Activated CD4-positive, alpha-beta memory T cell treated with anti-CD3 and anti-CD28 coated beads, Interleukin-2, amount 10 ng/mL, durations not matched to agents 7 days and 5 days (primary cell): ENCODE measurements around the gene CDKL2. TPM values are rescaled to one million over a fixed set of nuclear protein-coding genes. Genes with fewer than 3 reads are reported as not detected.
"Not testable (repeated sequence)": the region's sequence is repeated elsewhere in the genome, so short reads cannot be mapped to it uniquely, and the experiment has no call there.

ENCODE experiments used
- CTCF ChIA-PET: fragments of 350-600 bp; sonication (Branson Sonifier 250); formaldehyde crosslinking; loops from one replicate; lab custom pipeline; 2021; ENCODE audit warnings: antibody characterized with exemption, inconsistent platforms; lab: Charles Lee
- POLR2A ChIA-PET: fragments of 350-600 bp; sonication (Branson Sonifier 250); formaldehyde crosslinking; loops from one replicate; lab custom pipeline; 2021; ENCODE audit warnings: antibody characterized with exemption; lab: Charles Lee
- DNase-seq: peaks from one replicate; pipeline ENCODE4 v3.0.0-alpha.2; 2020
- H3K27ac Mint-ChIP-seq: one replicate; pipeline ENCODE4 v1.8.0; 2021; ENCODE audit warnings: mild to moderate bottlenecking, mixed read lengths
- H3K27me3 Mint-ChIP-seq: one replicate; pipeline ENCODE4 v1.8.0; 2021; ENCODE audit warnings: mixed read lengths
- H3K36me3 Mint-ChIP-seq: one replicate; pipeline ENCODE4 v1.8.0; 2021; ENCODE audit warnings: low read depth, mixed read lengths
- H3K4me1 Mint-ChIP-seq: one replicate; pipeline ENCODE4 v1.8.0; 2021; ENCODE audit warnings: mixed read lengths
- H3K4me3 Mint-ChIP-seq: one replicate; pipeline ENCODE4 v1.8.0; 2021; ENCODE audit warnings: mild to moderate bottlenecking, mixed read lengths
- H3K9me3 Mint-ChIP-seq: one replicate; pipeline ENCODE4 v1.8.0; 2021; ENCODE audit warnings: mixed read lengths
- total RNA-seq, 2 experiments: library from RNA; stranded (reverse); gene quantifications; one replicate each; pipeline ENCODE4 v1.2.3, GENCODE V29; 2021

The CDKL2 gene
- total RNA-seq, 2 experiments from 2014 or later: 1.3 to 1.4 TPM

DNA sequence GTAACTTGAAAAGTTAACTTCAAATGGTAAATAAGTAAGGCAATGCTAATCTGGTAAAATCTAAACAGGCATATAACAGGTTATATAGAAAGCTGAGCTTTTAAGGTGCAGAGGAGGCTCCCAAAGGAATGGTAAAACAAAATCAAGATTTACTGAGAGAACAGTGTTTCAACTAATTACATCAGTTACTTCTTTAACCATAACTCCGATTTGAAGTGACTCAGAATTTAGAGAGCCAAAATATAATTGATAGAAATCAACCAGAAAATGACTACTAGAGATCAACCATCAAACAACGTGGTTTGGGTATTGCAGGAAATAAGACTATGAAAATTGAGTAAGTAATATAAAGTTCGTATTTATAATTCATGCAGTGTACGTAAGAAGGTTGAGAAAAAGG is 36.0 kb upstream of the CDKL2 start:
- Mint-ChIP-seq H3K4me3 (peak overlapping the region; percentile 25), H3K27ac (peak overlapping the region; percentile 36), H3K9me3 (no peaks in the 10 kb centered on the region), H3K36me3 (peaks cover 65% of the 10 kb centered on the region), H3K27me3 (no peaks in the 10 kb centered on the region), H3K4me1 (peaks cover 75% of the 10 kb centered on the region)
- ChIA-PET CTCF (interaction anchor here (2.0 kb wide), 1 partner anchor 10 kb away, joined by 5 read pairs; no protein-coding TSS in a partner anchor), POLR2A (interaction anchor here (2.1 to 9.3 kb wide), 3 partner anchors 9 to 59 kb away, joined by 15 to 278 read pairs (median 147); partner anchors contain the start of gene USO1)
- DNase-seq: no peak

- DNase-seq, H3K9me3 Mint-ChIP-seq, H3K27ac Mint-ChIP-seq, H3K27me3 Mint-ChIP-seq, H3K4me3 Mint-ChIP-seq: not testable (repeated sequence)
- H3K4me1 Mint-ChIP-seq: peaks cover 75% of the 10 kb centered on the region
- H3K36me3 Mint-ChIP-seq: peaks cover 67% of the 10 kb centered on the region
- CTCF ChIA-PET: interaction anchor here (1.0 to 2.0 kb wide), 2 partner anchors 8 to 11 kb away, joined by 5 to 6 read pairs; no protein-coding TSS in a partner anchor
- POLR2A ChIA-PET: interaction anchor here (1.1 to 2.2 kb wide), 5 partner anchors 9 to 152 kb away, joined by 3 to 15 read pairs (median 4); partner anchors contain the start of gene USO1
These were observed 34.3 kb upstream of the CDKL2 start for GRCh38 chr4:75664604-75665003.

DNA sequence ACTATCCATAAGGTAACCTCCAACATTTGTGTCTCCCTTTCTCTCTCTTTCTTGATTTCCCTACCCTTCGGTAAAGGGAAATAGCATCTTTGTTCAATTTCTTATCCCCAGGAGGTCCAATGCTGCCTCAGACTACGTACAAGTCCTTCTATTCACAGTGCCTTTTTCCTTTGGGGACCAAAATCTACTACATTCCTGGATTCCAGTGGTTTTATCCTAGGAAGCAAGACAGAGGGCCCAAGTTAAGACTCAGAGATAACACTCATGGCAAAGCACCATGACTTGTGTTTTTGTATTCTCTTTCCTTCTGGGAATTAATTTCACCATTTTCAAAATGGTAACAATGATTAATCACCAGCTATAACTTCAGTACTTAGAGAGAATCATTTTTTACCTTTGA is 32.3 kb upstream of the CDKL2 start:
- Mint-ChIP-seq H3K36me3 (peaks cover 67% of the 10 kb centered on the region), H3K9me3 (no peaks in the 10 kb centered on the region), H3K27ac (no peak overlapping the region), H3K27me3 (no peaks in the 10 kb centered on the region), H3K4me3 (no peak overlapping the region), H3K4me1 (peaks cover 74% of the 10 kb centered on the region)
- no peak for DNase-seq
- ChIA-PET POLR2A (interaction anchor here (0.9 kb wide), 1 partner anchor 10 kb away, joined by 5 read pairs; the partner anchor contains the start of gene G3BP2), CTCF (no interaction called here)

- H3K27ac Mint-ChIP-seq: no peak overlapping the region
- DNase-seq: no peak
- no peaks in the 10 kb centered on the region for H3K27me3 Mint-ChIP-seq
- CTCF ChIA-PET: interaction anchor here (0.9 to 2.2 kb wide), 2 partner anchors 64 to 188 kb away, joined by 3 to 12 read pairs; partner anchors contain the start of gene USO1
- H3K4me1 Mint-ChIP-seq: peaks cover 75% of the 10 kb centered on the region
- H3K9me3 Mint-ChIP-seq: no peaks in the 10 kb centered on the region
- H3K36me3 Mint-ChIP-seq: peaks cover 69% of the 10 kb centered on the region
- POLR2A ChIA-PET: interaction anchor here (1.1 to 10.4 kb wide), 2 partner anchors 11 to 21 kb away, joined by 3 to 278 read pairs; partner anchors contain the start of gene G3BP2
- no peak overlapping the region for H3K4me3 Mint-ChIP-seq
These were observed 30.2 kb upstream of the CDKL2 start for GRCh38 chr4:75660491-75660890.

DNA sequence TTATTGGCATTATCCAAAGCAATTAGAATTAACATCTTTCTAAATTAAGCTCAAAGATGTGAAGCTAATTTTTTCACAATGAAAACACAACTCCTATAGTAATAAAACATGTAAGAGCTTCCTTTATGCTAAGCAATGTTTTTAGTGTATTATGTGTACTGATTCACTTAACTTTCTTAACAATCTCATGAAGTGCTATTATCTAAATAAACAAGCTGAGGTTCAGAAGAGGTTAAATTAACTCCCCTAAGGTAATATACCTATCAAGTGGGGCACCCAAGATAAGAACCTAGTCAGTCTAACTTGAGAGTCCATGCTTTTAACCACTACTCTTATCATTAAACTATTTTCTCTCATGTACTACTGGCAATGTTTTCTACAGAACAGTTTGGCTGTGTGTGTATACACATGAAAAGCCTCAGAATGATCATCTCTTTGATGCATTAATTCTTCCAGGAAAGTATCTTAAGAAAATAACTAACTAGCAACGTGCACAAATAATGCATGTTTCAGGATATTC is 29.2 kb upstream of the CDKL2 start:
- H3K27me3 Mint-ChIP-seq: no peaks in the 10 kb centered on the region
- H3K4me1 Mint-ChIP-seq: peaks cover 77% of the 10 kb centered on the region
- POLR2A ChIA-PET: interaction anchor here (1.1 to 10.4 kb wide), 4 partner anchors 12 to 145 kb away, joined by 3 to 278 read pairs (median 6); partner anchors contain the start of genes G3BP2 and USO1
- DNase-seq: no peak
- H3K27ac Mint-ChIP-seq: peak overlapping the region; percentile 34
- H3K36me3 Mint-ChIP-seq: peaks cover 73% of the 10 kb centered on the region
- CTCF ChIA-PET: interaction anchor here (0.9 to 2.2 kb wide), 3 partner anchors 14 to 188 kb away, joined by 3 to 12 read pairs (median 3); partner anchors contain the start of genes G3BP2 and USO1
- no peaks in the 10 kb centered on the region for H3K9me3 Mint-ChIP-seq
- H3K4me3 Mint-ChIP-seq: no peak overlapping the region

GRCh38 chr4:75658876-75659275 is 28.5 kb upstream of the CDKL2 start:
- DNase-seq: no peak
- Mint-ChIP-seq H3K27ac (peak overlapping the region; percentile 38), H3K9me3 (no peaks in the 10 kb centered on the region), H3K4me1 (peaks cover 83% of the 10 kb centered on the region), H3K27me3 (no peaks in the 10 kb centered on the region), H3K4me3 (no peak overlapping the region), H3K36me3 (peaks cover 79% of the 10 kb centered on the region)
- ChIA-PET POLR2A (interaction anchor here (1.2 to 10.4 kb wide), 3 partner anchors 12 to 144 kb away, joined by 3 to 278 read pairs (median 10); partner anchors contain the start of genes G3BP2 and USO1), CTCF (interaction anchor here (0.6 to 2.2 kb wide), 4 partner anchors 12 to 65 kb away, joined by 3 to 12 read pairs (median 4); partner anchors contain the start of genes G3BP2 and USO1)

- peak overlapping the region; percentile 35 for H3K4me3 Mint-ChIP-seq
- peak overlapping the region; percentile 90 for H3K27ac Mint-ChIP-seq
- no peaks in the 10 kb centered on the region for H3K9me3 Mint-ChIP-seq
- H3K4me1 Mint-ChIP-seq: peaks cover 81% of the 10 kb centered on the region
- ChIA-PET CTCF (interaction anchor here (0.7 to 6.3 kb wide), 11 partner anchors 9 to 192 kb away, joined by 3 to 72 read pairs (median 4); partner anchors contain the start of genes G3BP2 and USO1), POLR2A (interaction anchor here (0.6 to 10.4 kb wide), 15 partner anchors 8 to 493 kb away, joined by 3 to 278 read pairs (median 5); partner anchors contain the start of genes G3BP2, NUP54, ODAPH and RCHY1)
- DNase-seq: no peak
- H3K27me3 Mint-ChIP-seq: no peaks in the 10 kb centered on the region
- peaks cover 73% of the 10 kb centered on the region for H3K36me3 Mint-ChIP-seq
These were observed 25.2 kb upstream of the CDKL2 start for GRCh38 chr4:75655562-75655961.

- peak overlapping the region; percentile 90 for H3K27ac Mint-ChIP-seq
- H3K36me3 Mint-ChIP-seq: peaks cover 73% of the 10 kb centered on the region
- DNase-seq: no peak
- ChIA-PET POLR2A (interaction anchor here (0.6 to 10.4 kb wide), 20 partner anchors 9 to 493 kb away, joined by 3 to 278 read pairs (median 4); partner anchors contain the start of genes CDKL2, G3BP2, NUP54 and ODAPH), CTCF (interaction anchor here (0.7 to 6.3 kb wide), 12 partner anchors 8 to 193 kb away, joined by 3 to 72 read pairs (median 4); partner anchors contain the start of genes G3BP2 and USO1)
- no peaks in the 10 kb centered on the region for H3K27me3 Mint-ChIP-seq
- peaks cover 80% of the 10 kb centered on the region for H3K4me1 Mint-ChIP-seq
- no peaks in the 10 kb centered on the region for H3K9me3 Mint-ChIP-seq
- H3K4me3 Mint-ChIP-seq: peak overlapping the region; percentile 36
These were observed 24.6 kb upstream of the CDKL2 start for GRCh38 chr4:75654905-75655304.

DNA sequence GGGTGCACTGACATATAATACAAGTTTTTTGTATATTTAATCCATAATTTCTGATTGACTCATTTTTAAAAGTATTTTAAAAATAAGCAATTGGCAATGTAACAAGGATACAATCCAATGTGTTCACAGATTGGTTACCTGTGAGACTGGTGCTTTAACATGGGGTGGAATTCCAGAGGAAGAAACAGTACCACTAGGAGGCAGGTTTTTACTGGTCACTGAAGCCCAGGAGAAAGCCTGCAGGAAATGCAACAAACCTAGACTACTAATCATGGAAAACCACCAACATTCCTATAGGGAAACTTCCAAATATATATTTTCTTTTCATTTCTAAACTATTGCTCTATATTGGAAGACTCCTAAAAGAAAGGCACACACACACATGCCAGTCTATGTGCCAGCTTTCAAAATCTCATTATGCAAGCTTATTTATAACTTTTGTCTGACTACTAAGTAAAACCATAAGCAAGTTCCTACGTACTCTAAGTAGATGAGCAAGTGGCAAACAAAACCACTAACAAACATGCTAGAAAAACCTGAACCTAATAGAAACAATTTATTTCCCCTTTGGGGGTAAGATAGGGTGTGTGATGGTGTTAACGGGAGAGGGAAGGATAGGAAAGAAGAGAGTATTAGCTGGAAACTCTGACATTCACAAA is 23.6 kb upstream of the CDKL2 start:
- peak overlapping the region; percentile 90 for H3K27ac Mint-ChIP-seq
- no peak for DNase-seq
- peak overlapping the region; percentile 43 for H3K4me3 Mint-ChIP-seq
- no peaks in the 10 kb centered on the region for H3K27me3 Mint-ChIP-seq
- ChIA-PET POLR2A (interaction anchor here (0.7 to 10.4 kb wide), 13 partner anchors 10 to 404 kb away, joined by 3 to 278 read pairs (median 5); partner anchors contain the start of genes CDKL2, G3BP2, RCHY1 and THAP6), CTCF (interaction anchor here (0.8 to 6.3 kb wide), 9 partner anchors 11 to 194 kb away, joined by 3 to 72 read pairs (median 5); partner anchors contain the start of genes G3BP2 and USO1)
- H3K9me3 Mint-ChIP-seq: no peaks in the 10 kb centered on the region
- H3K36me3 Mint-ChIP-seq: peaks cover 68% of the 10 kb centered on the region
- peaks cover 71% of the 10 kb centered on the region for H3K4me1 Mint-ChIP-seq

- Mint-ChIP-seq H3K4me3 (no peak overlapping the region), H3K27me3 (no peaks in the 10 kb centered on the region), H3K4me1 (peaks cover 15% of the 10 kb centered on the region), H3K9me3 (no peaks in the 10 kb centered on the region), H3K27ac (no peak overlapping the region), H3K36me3 (peaks cover 78% of the 10 kb centered on the region)
- DNase-seq: no peak
- ChIA-PET CTCF (no interaction called here), POLR2A (interaction anchor here (1.5 kb wide), 1 partner anchor 10 kb away, joined by 11 read pairs; no protein-coding TSS in a partner anchor)
These were observed 13.8 kb upstream of the CDKL2 start for GRCh38 chr4:75644095-75644494.

DNA sequence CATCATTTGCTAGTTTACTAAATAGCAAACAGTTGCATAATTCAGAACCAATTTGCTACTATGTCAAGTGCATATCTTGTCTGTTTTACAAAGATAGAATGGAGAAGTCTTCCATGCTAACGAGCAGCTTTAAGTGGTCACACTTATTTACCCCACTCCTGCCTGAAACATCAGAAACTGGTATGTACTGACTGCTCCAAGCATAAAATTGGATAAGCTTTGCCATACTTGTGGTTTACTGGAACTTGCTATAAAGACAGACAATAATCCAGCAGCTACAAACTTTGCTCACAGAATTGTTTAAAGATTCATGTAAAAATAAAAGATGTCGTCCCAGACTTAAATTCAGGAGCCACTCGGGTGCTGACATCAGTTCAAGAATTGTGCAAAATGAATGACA is 13.3 kb upstream of the CDKL2 start:
- Mint-ChIP-seq H3K27me3 (no peaks in the 10 kb centered on the region), H3K36me3 (peaks cover 77% of the 10 kb centered on the region), H3K9me3 (no peaks in the 10 kb centered on the region), H3K27ac (no peak overlapping the region), H3K4me3 (no peak overlapping the region), H3K4me1 (peaks cover 15% of the 10 kb centered on the region)
- ChIA-PET CTCF (no interaction called here), POLR2A (interaction anchor here (1.5 kb wide), 1 partner anchor 10 kb away, joined by 11 read pairs; no protein-coding TSS in a partner anchor)
- no peak for DNase-seq

GRCh38 chr4:75639124-75639695 is 8.9 kb upstream of the CDKL2 start:
- ChIA-PET POLR2A (interaction anchor here (0.6 to 2.8 kb wide), 6 partner anchors 9 to 85 kb away, joined by 3 to 11 read pairs (median 3); partner anchors contain the start of genes CDKL2 and USO1), CTCF (no interaction called here)
- Mint-ChIP-seq H3K36me3 (peaks cover 37% of the 10 kb centered on the region), H3K27ac (no peak overlapping the region), H3K4me1 (peaks cover 8% of the 10 kb centered on the region), H3K27me3 (no peaks in the 10 kb centered on the region), H3K4me3 (no peak overlapping the region), H3K9me3 (no peaks in the 10 kb centered on the region)
- no peak for DNase-seq
